GM18505 (cell line): ENCODE data around the gene COL9A2.
"Not testable (repeated sequence)": the region's sequence is repeated elsewhere in the genome, so short reads cannot be mapped to it uniquely, and the experiment has no call there.

Experiments used
- ATAC-seq: cut with Tn5 transposase; IDR thresholded peaks from one replicate; pipeline ENCODE4 v1.9.1; 2021; ENCODE audit not compliant: unreplicated experiment
- POLR2A ChIP-seq: IDR thresholded peaks from 4 replicates; pipeline ENCODE4 v1.6.1; 2011; ENCODE audit warnings: borderline replicate concordance; ENCODE audit not compliant: insufficient read depth, insufficient read length; ENCODE audit errors: extremely low read depth

The COL9A2 gene

DNA sequence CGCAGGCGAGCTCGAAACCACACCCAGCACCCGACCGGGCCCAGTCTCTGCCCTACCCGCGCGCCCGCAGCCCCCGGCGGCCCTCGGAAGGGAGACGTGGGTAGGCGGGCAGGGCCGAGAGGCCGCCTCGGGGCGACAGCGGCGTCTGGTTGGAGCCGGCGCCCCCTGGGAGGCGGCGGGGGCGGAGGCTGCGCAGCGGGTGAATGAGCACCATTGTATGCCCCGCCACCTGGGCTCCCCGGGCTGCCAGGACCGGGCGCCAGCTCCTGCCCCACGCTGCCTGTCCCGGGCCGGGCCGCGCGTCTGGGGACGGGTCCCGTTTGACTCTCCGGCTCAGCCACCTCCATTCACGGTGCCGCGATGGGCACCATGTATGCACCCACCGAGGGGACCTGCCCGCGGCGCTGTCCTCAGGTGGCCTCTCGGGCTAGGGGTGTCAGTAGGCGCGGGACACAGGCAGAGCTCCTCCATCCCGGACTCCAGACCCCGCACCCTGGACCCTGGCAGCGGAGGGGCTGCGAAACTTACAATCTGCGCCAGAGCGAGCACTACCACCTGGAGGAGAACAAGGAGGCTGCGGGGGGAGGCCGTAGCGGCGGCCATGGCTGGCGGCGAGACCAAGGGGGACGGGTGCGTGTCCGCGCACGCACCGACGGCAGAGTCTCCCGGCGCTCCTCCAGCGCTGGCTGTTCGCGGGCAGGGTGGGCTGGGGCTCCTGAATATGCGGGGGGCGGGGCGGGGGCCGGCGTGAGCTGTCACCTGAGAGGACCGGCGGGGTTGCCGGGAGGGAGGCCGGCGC lies at the start of gene COL9A2:
TSS of gene COL9A2 (minus strand) at position 692 of the 799 bp plus-strand sequence. CDS start at position 603, 89 bp downstream.
- ATAC-seq = peak; percentile 33
- TF ChIP-seq POLR2A = no peak

DNA sequence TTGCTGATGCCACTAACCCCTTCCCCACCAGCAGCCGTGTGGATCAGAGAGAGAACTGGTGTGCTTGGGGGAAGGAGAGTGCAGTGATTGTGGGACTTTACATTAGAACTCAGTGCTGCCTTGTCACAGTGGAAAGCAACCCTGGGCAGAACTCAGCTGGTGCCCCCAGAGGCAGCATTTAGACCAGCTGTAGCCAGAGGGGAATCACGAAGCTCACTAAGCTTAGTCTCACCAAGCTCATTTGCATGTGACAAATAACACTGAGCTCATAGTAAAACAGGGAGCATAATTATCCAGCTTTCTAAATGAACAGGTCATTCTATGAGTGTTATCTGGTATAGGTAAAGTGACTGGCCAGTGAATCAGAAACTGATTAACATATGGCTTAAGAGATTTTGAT lies 46.6 kb upstream of the COL9A2 start:
- peak; percentile 81 for ATAC-seq
- TF ChIP-seq POLR2A = no peak

DNA sequence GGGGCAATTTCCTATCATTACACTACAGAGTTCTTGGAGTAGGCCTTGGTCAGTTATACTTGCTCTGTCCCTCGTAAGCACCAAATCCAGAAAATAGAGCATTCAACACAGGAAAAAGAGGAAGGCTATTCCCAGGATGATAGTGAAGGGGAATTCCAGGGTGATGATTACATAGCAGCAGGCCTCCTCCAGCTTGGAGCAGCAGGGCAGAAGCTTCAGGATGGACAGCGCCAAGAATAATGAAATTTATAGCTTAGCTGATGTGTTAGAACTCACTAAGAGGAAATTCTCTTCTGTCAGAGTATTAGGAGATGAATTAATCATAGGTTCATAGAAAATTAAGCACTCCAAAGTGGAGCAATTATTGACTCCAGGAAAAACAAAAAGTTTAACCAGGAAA lies 45.6 kb upstream of the COL9A2 start:
- TF ChIP-seq POLR2A = no peak
- no peak for ATAC-seq

GRCh38 chr1:40362199-40362598 lies 45.1 kb upstream of the COL9A2 start:
- TF ChIP-seq POLR2A = no peak
- no peak for ATAC-seq

DNA sequence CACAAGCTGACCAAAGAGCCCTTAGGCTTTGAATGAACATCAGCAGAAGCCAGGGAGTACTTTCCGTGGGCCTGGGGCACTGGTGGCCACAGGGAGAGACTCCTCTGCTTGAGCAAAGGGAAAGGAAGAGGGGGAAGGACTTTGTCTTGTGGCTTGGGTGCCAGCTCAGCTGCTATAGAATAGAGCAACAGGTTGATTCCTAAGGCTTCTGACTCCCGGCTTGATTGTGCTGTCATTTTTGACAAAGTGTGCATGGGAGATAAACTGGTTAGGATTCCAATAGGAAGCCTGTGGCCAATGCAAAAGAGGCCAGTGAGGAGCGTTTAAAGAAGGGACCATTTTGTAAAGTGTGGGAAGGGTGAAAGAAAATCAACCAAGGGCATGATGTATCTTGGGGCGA lies 44.6 kb upstream of the COL9A2 start:
- ATAC-seq = no peak
- no peak for TF ChIP-seq POLR2A

DNA sequence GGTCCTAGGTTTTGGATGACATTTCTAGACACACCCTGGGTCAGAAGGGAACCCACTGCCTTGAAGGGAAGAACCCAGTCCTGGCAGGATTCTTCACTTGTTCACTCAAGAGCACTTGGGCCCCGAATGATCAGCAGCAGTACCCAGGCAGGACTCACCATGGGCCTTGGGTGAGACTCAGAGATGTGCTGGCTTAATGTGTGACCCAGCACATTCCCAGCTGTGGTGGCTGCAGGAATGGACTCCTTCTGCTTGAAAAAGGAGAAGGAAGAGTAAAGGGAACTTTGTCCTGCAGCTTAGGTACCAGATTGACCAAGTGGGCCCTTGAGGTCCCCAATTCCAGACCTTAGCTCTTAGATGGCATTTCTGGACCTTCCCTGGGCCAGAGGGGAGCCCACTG lies 44.1 kb upstream of the COL9A2 start:
- no peak for TF ChIP-seq POLR2A

GRCh38 chr1:40360631-40361030 lies 43.5 kb upstream of the COL9A2 start:
- no peak for ATAC-seq
- no peak for TF ChIP-seq POLR2A

More for the DNA sequence above, 44.1 kb upstream of the COL9A2 start:
- no peak for ATAC-seq

DNA sequence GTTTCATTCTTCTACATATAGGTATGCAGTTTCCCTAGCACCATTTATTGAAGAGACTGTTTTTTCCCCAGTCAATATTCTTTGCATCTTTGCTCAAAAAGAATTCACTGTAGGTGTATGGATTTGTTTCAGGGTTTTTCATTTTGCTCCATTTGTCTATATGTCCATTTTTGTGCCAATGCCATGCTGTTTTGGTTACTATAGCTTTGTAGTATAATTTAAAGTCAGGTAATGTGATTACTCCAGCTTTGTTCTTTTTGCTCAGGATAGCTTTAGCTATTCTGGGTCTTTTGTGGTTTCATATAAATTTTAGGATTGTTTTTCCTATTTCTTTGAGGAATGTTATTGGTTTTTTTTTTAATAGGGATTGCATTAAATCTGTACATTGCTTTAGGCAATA lies 40.5 kb upstream of the COL9A2 start:
- no peak for TF ChIP-seq POLR2A
- ATAC-seq = no peak

- no peak for TF ChIP-seq POLR2A
- no peak for ATAC-seq
These were observed 36.0 kb upstream of the COL9A2 start for GRCh38 chr1:40353082-40353481.

DNA sequence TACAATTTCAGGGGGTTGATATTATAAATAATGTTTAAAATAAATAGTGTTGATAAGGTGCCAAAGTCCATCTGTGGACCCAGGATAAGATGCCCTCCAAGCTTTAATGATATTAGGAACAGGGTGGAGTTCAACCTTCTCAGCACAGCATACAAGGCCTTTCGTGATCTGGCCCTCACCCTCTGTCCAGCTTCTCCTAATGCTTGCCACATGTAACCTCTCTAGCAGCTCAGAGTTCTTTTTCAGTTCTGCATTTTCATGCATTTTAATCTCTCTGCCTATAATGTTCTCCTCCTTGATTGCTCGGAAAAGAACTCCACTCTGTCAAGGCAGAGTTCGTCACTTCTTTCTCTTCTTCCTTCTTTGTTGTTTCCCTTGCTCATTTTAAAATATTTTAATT lies 35.0 kb upstream of the COL9A2 start:
- no peak for ATAC-seq

DNA sequence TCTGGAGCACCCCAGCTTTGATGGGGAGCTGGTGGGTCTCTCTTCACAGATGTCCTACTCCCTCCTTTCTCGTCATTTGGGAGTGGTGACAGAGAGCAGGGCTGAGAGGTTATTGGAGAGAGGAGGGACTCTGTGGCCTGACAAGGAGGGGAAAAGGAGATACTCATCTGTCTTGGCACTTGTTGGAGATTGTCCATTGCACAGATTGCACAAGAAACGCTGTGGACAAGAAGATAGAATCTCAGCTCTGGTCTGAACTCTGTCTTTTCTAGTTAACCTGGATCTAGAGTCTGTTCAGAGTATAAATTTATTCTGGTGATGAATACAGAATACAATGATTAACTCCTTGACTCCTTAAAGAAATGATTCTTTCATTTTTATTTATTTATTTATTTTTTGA lies 34.0 kb upstream of the COL9A2 start:
- no peak for ATAC-seq
- TF ChIP-seq POLR2A = no peak

More for the DNA sequence above, 35.0 kb upstream of the COL9A2 start:
- no peak for TF ChIP-seq POLR2A

- ATAC-seq = no peak
- TF ChIP-seq POLR2A = no peak
These were observed 33.3 kb upstream of the COL9A2 start for GRCh38 chr1:40350391-40350790.

GRCh38 chr1:40344597-40344996 lies 27.5 kb upstream of the COL9A2 start:
- no peak for TF ChIP-seq POLR2A
- ATAC-seq = no peak

GRCh38 chr1:40342381-40342717 lies 25.3 kb upstream of the COL9A2 start:
- not testable (repeated sequence) for ATAC-seq
